Fibroblast of the aortic adventitia (primary cell): Measurements from ENCODE around the gene TEX35. TPM values are rescaled to one million over a fixed set of nuclear protein-coding genes. Genes with fewer than 3 reads are reported as not detected.

Experiments
- DNase-seq: peaks from one replicate; pipeline ENCODE4 v3.0.0-alpha.2; 2010; ENCODE audit warnings: low read depth
- H3K4me3 ChIP-seq: 2 replicates; pipeline ENCODE4 v1.5.1; 2011; ENCODE audit warnings: low read depth, mild to moderate bottlenecking, control low read depth, low read length, moderate library complexity
- total RNA-seq: library from RNA; depleted of rRNA; stranded (reverse); fragments of >200 nt; gene quantifications from 2 replicates; pipeline ENCODE4 v1.2.3, GENCODE V29; 2012; ENCODE audit warnings: low replicate concordance
- TF ChIP-seq, protein P1 (sequence below): IDR thresholded peaks from 2 replicates; pipeline ENCODE4 v1.5.1; 2011; ENCODE audit warnings: mild to moderate bottlenecking, low read length, control low read depth, inconsistent platforms; ENCODE audit not compliant: insufficient read depth

Gene TEX35
- total RNA-seq, 1 donor: not detected

GRCh38 chr1:178486100-178487069 lies 26.5 kb upstream of the TEX35 start:
- DNase-seq: no peak
- no peak overlapping the region for H3K4me3 ChIP-seq
- TF ChIP-seq, protein P1, sequence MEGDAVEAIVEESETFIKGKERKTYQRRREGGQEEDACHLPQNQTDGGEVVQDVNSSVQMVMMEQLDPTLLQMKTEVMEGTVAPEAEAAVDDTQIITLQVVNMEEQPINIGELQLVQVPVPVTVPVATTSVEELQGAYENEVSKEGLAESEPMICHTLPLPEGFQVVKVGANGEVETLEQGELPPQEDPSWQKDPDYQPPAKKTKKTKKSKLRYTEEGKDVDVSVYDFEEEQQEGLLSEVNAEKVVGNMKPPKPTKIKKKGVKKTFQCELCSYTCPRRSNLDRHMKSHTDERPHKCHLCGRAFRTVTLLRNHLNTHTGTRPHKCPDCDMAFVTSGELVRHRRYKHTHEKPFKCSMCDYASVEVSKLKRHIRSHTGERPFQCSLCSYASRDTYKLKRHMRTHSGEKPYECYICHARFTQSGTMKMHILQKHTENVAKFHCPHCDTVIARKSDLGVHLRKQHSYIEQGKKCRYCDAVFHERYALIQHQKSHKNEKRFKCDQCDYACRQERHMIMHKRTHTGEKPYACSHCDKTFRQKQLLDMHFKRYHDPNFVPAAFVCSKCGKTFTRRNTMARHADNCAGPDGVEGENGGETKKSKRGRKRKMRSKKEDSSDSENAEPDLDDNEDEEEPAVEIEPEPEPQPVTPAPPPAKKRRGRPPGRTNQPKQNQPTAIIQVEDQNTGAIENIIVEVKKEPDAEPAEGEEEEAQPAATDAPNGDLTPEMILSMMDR: no peak

DNA sequence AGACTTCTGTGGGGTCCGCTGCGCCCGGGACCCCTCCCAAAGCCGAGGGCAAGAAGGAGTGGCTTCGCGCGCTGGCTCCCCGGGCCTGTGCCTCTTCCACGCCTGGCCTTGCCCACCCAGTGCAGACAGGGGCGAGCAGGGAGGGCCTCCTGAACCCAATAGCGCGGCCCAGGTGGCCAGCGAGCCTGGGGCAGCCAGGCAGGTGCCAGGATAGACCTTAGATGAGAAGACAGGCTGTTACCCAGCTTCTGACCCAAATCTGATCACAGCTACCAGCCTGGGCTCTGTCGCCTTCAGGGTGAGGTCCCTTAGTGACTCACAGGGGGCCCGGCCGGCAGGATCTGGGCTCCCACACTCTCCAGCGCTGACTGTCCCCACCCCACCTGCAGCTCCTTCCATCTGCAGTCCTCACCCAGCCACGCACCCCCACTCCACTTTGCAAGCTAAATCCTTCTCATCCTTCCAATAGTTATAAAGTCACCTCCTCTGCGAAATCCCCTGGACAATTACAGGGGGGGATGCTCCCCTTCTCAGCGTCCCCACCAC lies 25.8 kb upstream of the TEX35 start:
- no peak for DNase-seq

DNA sequence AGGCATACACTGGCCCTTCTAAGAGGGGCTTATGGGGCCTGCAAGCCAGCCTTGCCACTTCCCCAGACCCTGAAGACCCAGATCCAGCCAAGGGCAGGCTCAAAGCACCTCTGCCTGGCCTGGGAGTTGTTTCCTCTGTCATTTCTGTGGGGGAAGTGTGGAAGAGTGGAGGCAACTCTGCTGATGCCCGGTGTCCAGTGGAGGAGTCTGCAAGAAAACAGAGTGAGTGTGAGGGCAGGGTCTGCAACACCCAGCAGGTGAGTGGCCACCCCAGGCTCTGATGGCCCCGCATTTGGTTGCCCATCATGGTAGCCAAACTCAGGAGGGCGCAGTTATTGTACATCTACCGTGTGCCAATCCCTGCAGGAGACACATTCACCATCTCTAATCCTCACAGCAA lies 24.5 kb upstream of the TEX35 start:
- no peak overlapping the region for H3K4me3 ChIP-seq
- TF ChIP-seq, protein P1: no peak
- DNase-seq: no peak

More for the DNA sequence above, 25.8 kb upstream of the TEX35 start:
- TF ChIP-seq, protein P1: no peak
- H3K4me3 ChIP-seq: no peak overlapping the region

DNA sequence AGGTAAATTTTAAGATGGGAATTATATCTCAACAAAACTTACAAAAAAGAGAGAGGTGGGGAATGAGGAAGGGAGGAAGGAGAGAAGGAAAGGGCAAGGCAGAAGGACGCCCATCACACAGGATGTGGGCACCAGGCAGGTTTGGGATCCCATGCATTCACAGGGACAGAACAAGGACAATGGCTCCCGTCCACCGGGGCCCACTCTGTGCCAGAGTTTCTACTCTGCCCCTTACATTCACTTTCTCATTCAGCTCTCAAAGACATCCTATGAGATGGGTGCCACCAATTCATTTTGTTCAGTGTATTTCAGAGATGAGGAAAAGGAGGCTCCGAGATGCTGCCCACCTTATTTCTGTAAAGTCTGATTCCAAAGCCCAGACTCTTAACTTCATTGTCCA lies 23.5 kb upstream of the TEX35 start:
- no peak overlapping the region for H3K4me3 ChIP-seq
- TF ChIP-seq, protein P1: no peak
- DNase-seq: no peak

GRCh38 chr1:178490136-178490535 lies 22.8 kb upstream of the TEX35 start:
- TF ChIP-seq, protein P1: no peak
- no peak for DNase-seq
- H3K4me3 ChIP-seq: no peak overlapping the region

DNA sequence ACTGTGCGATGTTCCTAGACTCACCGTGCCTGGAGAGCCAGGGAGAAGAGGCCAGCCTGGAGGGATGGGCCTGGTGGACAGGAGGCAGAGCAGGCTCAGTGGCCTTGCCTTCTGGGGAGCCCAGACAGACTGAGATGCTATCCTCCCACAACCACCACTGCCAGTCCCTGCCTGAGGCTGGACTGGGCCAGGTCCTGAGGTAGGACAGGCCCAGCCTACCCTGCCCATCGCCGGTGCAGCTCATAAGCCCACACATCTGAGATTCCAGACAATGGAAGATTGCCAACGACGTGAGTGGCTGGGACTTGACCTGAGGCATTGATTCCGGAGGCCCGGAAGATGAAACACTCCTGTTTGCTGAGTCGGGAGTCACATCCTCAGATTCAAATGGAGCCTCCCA lies 21.9 kb upstream of the TEX35 start:
- no peak overlapping the region for H3K4me3 ChIP-seq
- TF ChIP-seq, protein P1: no peak
- DNase-seq: no peak
